MM.1S (cell line): Measurements from ENCODE around the gene COPS9.

ENCODE experiments used
- DNase-seq: peaks from one replicate; pipeline ENCODE4 v3.0.0-alpha.2; 2015
- H2AFZ ChIP-seq: fragments of 300-600 bp; sonication (generic); 2 replicates; pipeline ENCODE4 v1.6.0; 2016; ENCODE audit warnings: antibody characterized with exemption, low read length
- H3F3A ChIP-seq: fragments of 300-600 bp; sonication (generic); 2 replicates; pipeline ENCODE4 v1.6.1; 2016; ENCODE audit warnings: mild to moderate bottlenecking, antibody characterized with exemption, low read length, moderate library complexity, mixed read lengths; ENCODE audit not compliant: insufficient read depth
- H3K27ac ChIP-seq: fragments of 300-600 bp; sonication (generic); 2 replicates; pipeline ENCODE4 v1.5.1; 2016; ENCODE audit warnings: mild to moderate bottlenecking, low read length
- H3K27me3 ChIP-seq: fragments of 300-600 bp; sonication (generic); replicated peaks from 2 replicates; pipeline ENCODE4 v1.6.0; 2016; ENCODE audit warnings: low read length; ENCODE audit not compliant: insufficient read depth
- H3K36me3 ChIP-seq: fragments of 300-600 bp; sonication (generic); replicated peaks from 2 replicates; pipeline ENCODE4 v1.6.1; 2016; ENCODE audit warnings: mild to moderate bottlenecking, low read length, mixed read lengths; ENCODE audit not compliant: insufficient read depth
- H3K4me1 ChIP-seq: fragments of 300-600 bp; sonication (generic); 2 replicates; pipeline ENCODE4 v1.6.1; 2016; ENCODE audit warnings: low read length, mixed read lengths
- H3K4me2 ChIP-seq: fragments of 300-600 bp; sonication (generic); 2 replicates; pipeline ENCODE4 v1.6.0; 2016; ENCODE audit warnings: low read depth, low read length
- H3K4me3 ChIP-seq: fragments of 300-600 bp; sonication (generic); 2 replicates; pipeline ENCODE4 v1.5.1; 2016; ENCODE audit warnings: low read length, mixed read lengths
- H3K79me2 ChIP-seq: fragments of 300-600 bp; sonication (generic); 2 replicates; pipeline ENCODE4 v1.6.1; 2016; ENCODE audit warnings: mixed run types, low read length, mixed read lengths
- H3K9ac ChIP-seq: fragments of 300-600 bp; sonication (generic); 2 replicates; pipeline ENCODE4 v1.6.1; 2016; ENCODE audit warnings: low read length, mixed read lengths
- H3K9me2 ChIP-seq: fragments of 300-600 bp; sonication (generic); replicated peaks from 2 replicates; pipeline ENCODE4 v1.6.1; 2016; ENCODE audit warnings: mild to moderate bottlenecking, low read length, mixed read lengths; ENCODE audit not compliant: insufficient read depth
- H3K9me3 ChIP-seq: fragments of 300-600 bp; sonication (generic); replicated peaks from 2 replicates; pipeline ENCODE4 v1.6.1; 2016; ENCODE audit warnings: mild to moderate bottlenecking, low read length, mixed read lengths; ENCODE audit not compliant: insufficient read depth
- H4K20me1 ChIP-seq: fragments of 300-600 bp; sonication (generic); 2 replicates; pipeline ENCODE4 v1.6.1; 2016; ENCODE audit warnings: mild to moderate bottlenecking, low read length, moderate library complexity, mixed read lengths; ENCODE audit not compliant: insufficient read depth
- EZH2 ChIP-seq: fragments of 300-600 bp; sonication (generic); optimal IDR thresholded peaks from 2 replicates; pipeline ENCODE3; 2017; ENCODE audit warnings: low read depth, mild to moderate bottlenecking, antibody characterized with exemption, low read length, mixed read lengths
- EZH2phosphoT487 ChIP-seq: fragments of 300-600 bp; sonication (generic); IDR thresholded peaks from 2 replicates; pipeline ENCODE4 v1.6.1; 2018; ENCODE audit warnings: antibody characterized with exemption, low read length
- TF ChIP-seq, protein P1 (sequence below): fragments of 300-600 bp; sonication (generic); IDR thresholded peaks from 2 replicates; pipeline ENCODE4 v1.5.1; 2016; ENCODE audit warnings: antibody characterized with exemption, low read length, mixed read lengths

COPS9 gene

DNA sequence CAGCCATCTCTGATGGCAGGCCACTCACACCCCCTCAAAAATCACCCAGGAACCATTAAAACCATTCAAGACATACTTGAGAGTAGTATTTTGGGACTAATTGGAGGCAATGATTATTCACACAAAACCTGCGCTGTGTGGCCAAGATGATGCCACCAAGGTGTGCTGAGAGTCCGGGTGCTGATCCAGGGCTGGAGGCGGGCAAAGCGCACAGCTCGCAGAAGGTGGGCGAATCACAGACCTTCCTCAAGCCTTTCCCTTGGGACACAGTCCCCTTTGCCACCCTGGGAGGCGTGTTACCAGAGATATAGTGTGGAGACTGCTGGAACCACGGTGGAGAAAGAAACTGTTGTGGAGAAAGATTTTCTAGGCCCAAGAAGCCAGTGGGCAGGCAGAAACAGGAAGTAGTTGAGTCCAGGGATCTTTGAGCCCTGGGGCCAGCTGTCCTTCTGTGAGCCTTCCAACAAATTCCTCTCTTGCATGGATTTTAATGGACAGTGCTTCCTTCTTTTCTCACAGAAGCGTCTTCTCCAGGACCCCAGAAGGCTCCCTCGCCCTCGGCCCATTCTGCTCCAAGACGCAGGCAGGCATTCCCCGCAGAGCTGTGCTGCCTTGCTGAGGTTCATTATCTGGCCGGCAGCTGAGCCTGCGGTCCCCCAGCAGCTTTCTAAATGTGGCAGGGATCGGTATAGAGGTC is 8.0 kb downstream of the COPS9 start:
- TF ChIP-seq EZH2 (no peak), EZH2phosphoT487 (no peak)
- TF ChIP-seq, protein P1, sequence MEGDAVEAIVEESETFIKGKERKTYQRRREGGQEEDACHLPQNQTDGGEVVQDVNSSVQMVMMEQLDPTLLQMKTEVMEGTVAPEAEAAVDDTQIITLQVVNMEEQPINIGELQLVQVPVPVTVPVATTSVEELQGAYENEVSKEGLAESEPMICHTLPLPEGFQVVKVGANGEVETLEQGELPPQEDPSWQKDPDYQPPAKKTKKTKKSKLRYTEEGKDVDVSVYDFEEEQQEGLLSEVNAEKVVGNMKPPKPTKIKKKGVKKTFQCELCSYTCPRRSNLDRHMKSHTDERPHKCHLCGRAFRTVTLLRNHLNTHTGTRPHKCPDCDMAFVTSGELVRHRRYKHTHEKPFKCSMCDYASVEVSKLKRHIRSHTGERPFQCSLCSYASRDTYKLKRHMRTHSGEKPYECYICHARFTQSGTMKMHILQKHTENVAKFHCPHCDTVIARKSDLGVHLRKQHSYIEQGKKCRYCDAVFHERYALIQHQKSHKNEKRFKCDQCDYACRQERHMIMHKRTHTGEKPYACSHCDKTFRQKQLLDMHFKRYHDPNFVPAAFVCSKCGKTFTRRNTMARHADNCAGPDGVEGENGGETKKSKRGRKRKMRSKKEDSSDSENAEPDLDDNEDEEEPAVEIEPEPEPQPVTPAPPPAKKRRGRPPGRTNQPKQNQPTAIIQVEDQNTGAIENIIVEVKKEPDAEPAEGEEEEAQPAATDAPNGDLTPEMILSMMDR, result no peak
- Histone ChIP-seq H3K36me3 (no peaks in the 10 kb centered on the region), H3K4me2 (no peak overlapping the region), H3K9me2 (no peaks in the 10 kb centered on the region), H4K20me1 (no peaks in the 10 kb centered on the region), H3K27me3 (no peaks in the 10 kb centered on the region), H3K9me3 (no peaks in the 10 kb centered on the region), H3K79me2 (no peaks in the 10 kb centered on the region), H3K4me3 (no peak overlapping the region), H3K9ac (no peak overlapping the region), H3K27ac (no peak overlapping the region), H2AFZ (no peak overlapping the region), H3K4me1 (no peaks in the 10 kb centered on the region), H3F3A (no peaks in the 10 kb centered on the region)
- no peak for DNase-seq

DNA sequence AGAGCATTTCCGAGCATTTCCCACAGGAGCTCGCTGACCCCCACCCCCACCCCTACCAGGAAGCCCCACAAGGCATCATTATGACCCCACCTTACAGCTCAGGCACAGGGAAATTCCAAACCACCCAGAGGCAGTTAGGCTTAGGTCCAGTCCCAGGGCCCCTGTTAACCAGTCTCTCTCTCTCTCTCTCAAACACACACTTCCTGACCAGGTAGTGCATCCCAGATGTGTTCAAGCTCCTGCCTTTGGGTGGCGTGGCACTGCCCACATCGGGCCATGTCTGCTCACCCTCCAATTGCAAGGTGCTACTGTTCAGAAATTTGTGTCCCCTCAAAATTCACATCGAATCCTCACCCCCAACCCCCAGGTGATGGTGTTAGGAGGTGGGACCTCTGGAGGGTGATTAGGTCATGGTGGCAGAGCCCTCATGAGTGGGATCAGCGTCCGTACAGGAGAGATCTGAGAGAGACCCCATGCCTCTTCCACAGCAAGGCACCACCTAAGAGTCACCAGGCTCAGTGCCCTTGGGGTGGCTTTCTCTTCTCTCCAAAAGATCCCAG is 8.8 kb downstream of the COPS9 start:
- no peaks in the 10 kb centered on the region for H3K36me3 ChIP-seq
- no peak overlapping the region for H3K4me2 ChIP-seq

DNA sequence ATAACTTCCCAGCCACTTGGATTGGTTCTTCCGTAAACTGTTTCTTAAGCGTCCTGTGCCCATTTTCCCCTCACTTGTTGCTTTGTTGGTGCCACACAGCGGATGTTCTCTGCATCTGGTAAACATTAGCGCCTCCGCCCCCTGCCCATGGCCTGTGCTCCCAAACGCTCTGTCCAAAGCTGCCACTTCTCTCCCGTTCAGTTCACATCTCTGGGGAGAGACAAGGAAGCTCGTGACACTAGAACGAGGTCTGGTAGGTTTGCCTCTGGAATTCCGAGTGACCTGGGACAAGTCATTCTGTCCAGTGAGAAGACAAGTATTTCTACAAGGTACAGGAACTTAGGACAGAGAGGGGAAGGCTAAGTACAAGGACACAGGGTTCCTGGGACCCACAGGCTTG is 9.4 kb downstream of the COPS9 start:
- TF ChIP-seq EZH2phosphoT487 (no peak), EZH2 (no peak)
- TF ChIP-seq, protein P1, result no peak
- Histone ChIP-seq H3K9ac (no peak overlapping the region), H3K27me3 (no peaks in the 10 kb centered on the region), H2AFZ (no peak overlapping the region), H4K20me1 (no peaks in the 10 kb centered on the region), H3K79me2 (no peaks in the 10 kb centered on the region), H3K9me3 (no peaks in the 10 kb centered on the region), H3K4me1 (no peaks in the 10 kb centered on the region), H3K9me2 (no peaks in the 10 kb centered on the region), H3K27ac (no peak overlapping the region), H3F3A (no peaks in the 10 kb centered on the region), H3K36me3 (no peaks in the 10 kb centered on the region), H3K4me3 (no peak overlapping the region), H3K4me2 (no peak overlapping the region)
- DNase-seq, result no peak

More for the DNA sequence above, 8.8 kb downstream of the COPS9 start:
- no peaks in the 10 kb centered on the region for H3K9me3 ChIP-seq
- no peaks in the 10 kb centered on the region for H4K20me1 ChIP-seq
- TF ChIP-seq EZH2phosphoT487, result no peak
- H3K27ac ChIP-seq, result no peak overlapping the region
- H3K4me1 ChIP-seq, result no peaks in the 10 kb centered on the region
- no peak overlapping the region for H3K9ac ChIP-seq
- no peaks in the 10 kb centered on the region for H3K79me2 ChIP-seq
- no peaks in the 10 kb centered on the region for H3F3A ChIP-seq
- H3K4me3 ChIP-seq, result no peak overlapping the region
- DNase-seq, result no peak
- no peak overlapping the region for H2AFZ ChIP-seq
- H3K9me2 ChIP-seq, result no peaks in the 10 kb centered on the region
- H3K27me3 ChIP-seq, result no peaks in the 10 kb centered on the region

DNA sequence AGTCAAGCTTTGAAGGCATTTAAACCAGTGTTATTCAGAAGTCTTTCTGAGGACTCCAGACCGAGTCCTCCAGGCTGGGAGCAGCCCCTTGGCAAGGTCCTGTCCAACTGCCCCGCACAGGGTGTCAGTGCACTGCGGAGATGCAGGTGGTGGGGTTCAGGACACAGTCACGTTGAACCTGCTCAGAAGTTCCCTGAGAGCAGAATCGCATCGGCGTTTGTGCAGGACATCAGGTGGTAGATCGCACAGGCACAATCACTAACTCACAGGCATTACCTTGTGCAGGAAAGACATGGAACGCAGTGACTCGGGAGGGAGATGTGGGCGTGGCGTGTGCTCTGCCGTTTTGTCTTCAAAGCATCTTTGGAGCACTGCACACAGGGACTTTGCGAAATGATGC is 10.4 kb downstream of the COPS9 start:
- Histone ChIP-seq H3K4me3 (no peak overlapping the region), H3K4me1 (no peaks in the 10 kb centered on the region), H3K27me3 (no peaks in the 10 kb centered on the region), H3K27ac (no peak overlapping the region), H3K4me2 (no peak overlapping the region), H3K9me3 (no peaks in the 10 kb centered on the region), H3K79me2 (no peaks in the 10 kb centered on the region), H3F3A (no peaks in the 10 kb centered on the region), H3K9ac (no peak overlapping the region), H4K20me1 (no peaks in the 10 kb centered on the region), H2AFZ (no peak overlapping the region), H3K36me3 (no peaks in the 10 kb centered on the region), H3K9me2 (no peaks in the 10 kb centered on the region)
- no peak for DNase-seq
- TF ChIP-seq EZH2, result no peak
- TF ChIP-seq, protein P1, result no peak
